HT-29 (cell line): ENCODE results near the gene PLOD2. TPM values are rescaled to one million over a fixed set of nuclear protein-coding genes. Genes with fewer than 3 reads are reported as not detected.

ENCODE experiments used
- DNase-seq: peaks from one replicate; pipeline ENCODE4 v3.0.0-alpha.2; 2015; ENCODE audit warnings: low spot score
- total RNA-seq: library from RNA; depleted of rRNA; stranded (reverse); fragments of >200 nt; shearing (Covaris generic); gene quantifications from 2 replicates; pipeline ENCODE4 v1.2.3, GENCODE V29; 2014

PLOD2 gene
- total RNA-seq, 1 experiment from 2014 or later = 9.9 TPM

GRCh38 chr3:146166415-146166821 lies 5.4 kb upstream of the PLOD2 start:
- DNase-seq = no peak

- no peak for DNase-seq
Observed at GRCh38 chr3:146165877-146166276, 4.9 kb upstream of the PLOD2 start.

GRCh38 chr3:146164971-146165769 lies 4.2 kb upstream of the PLOD2 start:
- DNase-seq = peak; percentile 28

- no peak for DNase-seq
Observed at GRCh38 chr3:146164506-146164905, 3.5 kb upstream of the PLOD2 start.

- DNase-seq = no peak
Observed at GRCh38 chr3:146164071-146164470, 3.1 kb upstream of the PLOD2 start.

GRCh38 chr3:146163584-146163983 lies 2.6 kb upstream of the PLOD2 start:
- DNase-seq = peak; percentile 50

GRCh38 chr3:146162561-146162960 lies 1.6 kb upstream of the PLOD2 start:
- DNase-seq = no peak

- peak; percentile 76 for DNase-seq
Observed at GRCh38 chr3:146161663-146162002, 649 bp upstream of the PLOD2 start.

- DNase-seq = peak; percentile 82
Observed at GRCh38 chr3:146160321-146160963, 542 bp downstream of the PLOD2 start.

GRCh38 chr3:146159616-146160320 lies 1.2 kb downstream of the PLOD2 start:
- peak; percentile 12 for DNase-seq

- no peak for DNase-seq
Observed at GRCh38 chr3:146159037-146159436, 1.9 kb downstream of the PLOD2 start.

GRCh38 chr3:146157325-146158060 lies 3.5 kb downstream of the PLOD2 start:
- DNase-seq = no peak

GRCh38 chr3:146156666-146157314 lies 4.2 kb downstream of the PLOD2 start:
- DNase-seq = peak; percentile 19

- peak; percentile 7 for DNase-seq
Observed at GRCh38 chr3:146156095-146156494, 4.9 kb downstream of the PLOD2 start.

- no peak for DNase-seq
Observed at GRCh38 chr3:146154995-146155394, 6.0 kb downstream of the PLOD2 start.

- no peak for DNase-seq
Observed at GRCh38 chr3:146154316-146154715, 6.7 kb downstream of the PLOD2 start.

GRCh38 chr3:146153429-146153828 lies 7.6 kb downstream of the PLOD2 start:
- no peak for DNase-seq

- no peak for DNase-seq
Observed at GRCh38 chr3:146152834-146153233, 8.2 kb downstream of the PLOD2 start.

GRCh38 chr3:146148468-146148931 lies 12.5 kb downstream of the PLOD2 start:
- no peak for DNase-seq

- no peak for DNase-seq
Observed at GRCh38 chr3:146145642-146146041, 15.3 kb downstream of the PLOD2 start.

GRCh38 chr3:146142757-146143156 lies 18.2 kb downstream of the PLOD2 start:
- no peak for DNase-seq
